Hepatocyte (in vitro differentiated cells): Measurements from ENCODE around the gene GHR. TPM values are rescaled to one million over a fixed set of nuclear protein-coding genes. Genes with fewer than 3 reads are reported as not detected.

Experiments
- DNase-seq: peaks from one replicate; pipeline ENCODE4 v3.0.0-alpha.2; 2016; ENCODE audit warnings: low spot score
- H2AFZ ChIP-seq: fragments of 200-600 bp; sonication (generic); 2 replicates; pipeline ENCODE4 v1.6.0; 2016; ENCODE audit warnings: antibody characterized with exemption, mild to moderate bottlenecking
- H3K27ac ChIP-seq: fragments of 200-600 bp; sonication (generic); 2 replicates; pipeline ENCODE4 v1.5.1; 2016; ENCODE audit warnings: mild to moderate bottlenecking
- H3K27me3 ChIP-seq: fragments of 200-600 bp; sonication (generic); 2 replicates; pipeline ENCODE4 v1.6.1; 2016
- H3K36me3 ChIP-seq: fragments of 200-600 bp; sonication (generic); replicated peaks from 2 replicates; pipeline ENCODE4 v1.5.1; 2016; ENCODE audit warnings: low read depth; ENCODE audit not compliant: insufficient read depth
- H3K4me1 ChIP-seq: fragments of 200-600 bp; sonication (generic); 2 replicates; pipeline ENCODE4 v1.5.1; 2016; ENCODE audit warnings: mild to moderate bottlenecking, moderate library complexity; ENCODE audit not compliant: insufficient read depth
- H3K4me2 ChIP-seq: fragments of 200-600 bp; sonication (generic); 2 replicates; pipeline ENCODE4 v1.6.0; 2016
- H3K4me3 ChIP-seq: fragments of 200-600 bp; sonication (generic); 2 replicates; pipeline ENCODE4 v1.5.1; 2016; ENCODE audit warnings: mild to moderate bottlenecking
- H3K79me2 ChIP-seq: fragments of 200-600 bp; sonication (generic); 2 replicates; pipeline ENCODE4 v1.6.0; 2017; ENCODE audit warnings: mild to moderate bottlenecking
- H3K9me2 ChIP-seq: fragments of 200-600 bp; sonication (generic); replicated peaks from 2 replicates; pipeline ENCODE4 v1.6.0; 2017; ENCODE audit warnings: mild to moderate bottlenecking; ENCODE audit not compliant: insufficient read depth
- H3K9me3 ChIP-seq: fragments of 200-600 bp; sonication (generic); 2 replicates; pipeline ENCODE4 v1.5.1; 2016; ENCODE audit warnings: low read depth, mild to moderate bottlenecking
- H4K20me1 ChIP-seq: fragments of 200-600 bp; sonication (generic); 2 replicates; pipeline ENCODE4 v1.6.0; 2016; ENCODE audit warnings: mild to moderate bottlenecking; ENCODE audit not compliant: insufficient read depth, poor library complexity, severe bottlenecking
- CTCF ChIP-seq: fragments of 200-600 bp; sonication (generic); IDR thresholded peaks from 2 replicates; pipeline ENCODE4 v1.5.1; 2016; ENCODE audit warnings: antibody characterized with exemption, mild to moderate bottlenecking; ENCODE audit not compliant: poor library complexity
- EZH2 ChIP-seq: fragments of 200-600 bp; sonication (generic); IDR thresholded peaks from 2 replicates; pipeline ENCODE4 v1.6.1; 2016; ENCODE audit warnings: antibody characterized with exemption, mild to moderate bottlenecking, borderline replicate concordance
- EZH2phosphoT487 ChIP-seq: fragments of 200-600 bp; sonication (generic); IDR thresholded peaks from one replicate; pipeline ENCODE4 v1.6.1; 2018; ENCODE audit warnings: antibody characterized with exemption, mild to moderate bottlenecking, low read depth, moderate library complexity; ENCODE audit not compliant: unreplicated experiment, severe bottlenecking
- WGBS: methylation state at CpG from one replicate; pipeline ENCODE4 v1.1.6; 2016; ENCODE audit warnings: low lambda C conversion rate; ENCODE audit errors: missing lambda C conversion rate; 5-methylcytosine and 5-hydroxymethylcytosine counted together
- polyA plus RNA-seq: library from polyadenylated mRNA; unstranded; fragments of >200 nt; fragmentation: Nextera tagmentation; extraction: Ambion mirVana; gene quantifications from 2 replicates; pipeline ENCODE4 v1.2.1, GENCODE V29; 2016
- total RNA-seq: library from RNA; depleted of rRNA; stranded (reverse); fragments of >200 nt; gene quantifications from 2 replicates; pipeline ENCODE4 v1.2.3, GENCODE V29; 2014

GHR gene
- total and polyA plus RNA-seq, 2 experiments from 2014 or later: 14.4 to 24.3 TPM

- Histone ChIP-seq H3K79me2 (peaks cover 14% of the 10 kb centered on the region), H3K9me2 (no peaks in the 10 kb centered on the region), H3K27ac (no peak overlapping the region), H3K27me3 (no peaks in the 10 kb centered on the region), H3K4me3 (no peak overlapping the region), H2AFZ (no peak overlapping the region), H4K20me1 (peaks cover 3% of the 10 kb centered on the region), H3K36me3 (no peaks in the 10 kb centered on the region), H3K4me2 (no peak overlapping the region), H3K4me1 (peaks cover 14% of the 10 kb centered on the region), H3K9me3 (no peaks in the 10 kb centered on the region)
- DNase-seq: no peak
- no peak for TF ChIP-seq EZH2phosphoT487
- no peak for TF ChIP-seq CTCF
- no peak for TF ChIP-seq EZH2
Measured at GRCh38 chr5:42598311-42598710, 175.1 kb downstream of the GHR start.

DNA sequence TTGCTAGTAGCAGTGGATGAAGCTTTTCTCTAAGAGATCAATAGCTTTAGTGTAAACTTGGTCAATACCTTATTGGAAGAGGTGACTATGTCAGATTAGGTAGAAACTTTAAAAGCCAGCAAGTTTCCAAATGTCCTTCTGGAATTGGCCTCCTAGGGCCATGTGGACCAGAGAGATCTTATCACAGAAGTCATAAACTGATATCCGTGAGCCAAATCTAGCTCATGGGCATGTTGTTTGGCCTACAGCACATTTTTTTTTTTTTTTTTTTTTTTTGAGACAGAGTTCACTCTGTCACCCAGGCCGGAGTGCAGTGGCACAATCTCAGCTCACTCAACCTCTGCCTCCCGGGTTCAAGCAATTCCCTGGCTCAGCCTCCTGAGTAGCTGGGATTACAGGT lies 175.9 kb downstream of the GHR start:
- DNase-seq: no peak
- Histone ChIP-seq H3K4me3 (no peak overlapping the region), H2AFZ (no peak overlapping the region), H3K9me3 (no peaks in the 10 kb centered on the region), H3K4me2 (no peak overlapping the region), H3K36me3 (no peaks in the 10 kb centered on the region), H3K27me3 (no peaks in the 10 kb centered on the region), H3K79me2 (peaks cover 12% of the 10 kb centered on the region), H4K20me1 (peaks cover 3% of the 10 kb centered on the region), H3K4me1 (peaks cover 14% of the 10 kb centered on the region), H3K27ac (no peak overlapping the region), H3K9me2 (no peaks in the 10 kb centered on the region)
- 78% methylated on average over 3 of the region's 3 CpGs for WGBS
- TF ChIP-seq EZH2phosphoT487: no peak
- TF ChIP-seq EZH2: no peak
- no peak for TF ChIP-seq CTCF

- 96% methylated on average over 1 of the region's 1 CpG for WGBS
- Histone ChIP-seq H3K9me2 (no peaks in the 10 kb centered on the region), H3K9me3 (no peaks in the 10 kb centered on the region)
Measured at GRCh38 chr5:42600441-42600840, 177.2 kb downstream of the GHR start.

More at GRCh38 chr5:42600441-42600840, 177.2 kb downstream of the GHR start:
- Histone ChIP-seq H3K36me3 (no peaks in the 10 kb centered on the region), H3K4me3 (no peak overlapping the region), H3K4me2 (no peak overlapping the region), H3K27me3 (no peaks in the 10 kb centered on the region), H4K20me1 (peaks cover 3% of the 10 kb centered on the region), H3K27ac (no peak overlapping the region), H3K4me1 (peaks cover 14% of the 10 kb centered on the region), H2AFZ (no peak overlapping the region), H3K79me2 (peaks cover 7% of the 10 kb centered on the region)
- TF ChIP-seq EZH2phosphoT487 (no peak), EZH2 (no peak), CTCF (no peak)
- no peak for DNase-seq
